22Rv1 (cell line): Measurements from ENCODE around the gene FRK.
"Not testable (repeated sequence)": the region's sequence is repeated elsewhere in the genome, so short reads cannot be mapped to it uniquely, and the experiment has no call there.

Source experiments
- H3K27ac ChIP-seq: fragments of 450-650 bp; 2 replicates; pipeline ENCODE4 v1.5.1; 2017
- CTCF ChIP-seq: fragments of 450-650 bp; IDR thresholded peaks from 2 replicates; pipeline ENCODE4 v1.5.1; 2017; ENCODE audit warnings: mild to moderate bottlenecking
- ZFX ChIP-seq: fragments of 450-650 bp; IDR thresholded peaks from 2 replicates; pipeline ENCODE4 v1.6.1; 2017; ENCODE audit warnings: antibody characterized with exemption, borderline replicate concordance

The FRK gene

GRCh38 chr6:115935361-115935760 is 125.3 kb downstream of the FRK start:
- TF ChIP-seq ZFX (no peak), CTCF (no peak)
- H3K27ac ChIP-seq, result no peak overlapping the region

GRCh38 chr6:115934829-115935228 is 125.9 kb downstream of the FRK start:
- no peak for TF ChIP-seq ZFX
- no peak for TF ChIP-seq CTCF
- H3K27ac ChIP-seq, result no peak overlapping the region

- H3K27ac ChIP-seq, result no peak overlapping the region
- TF ChIP-seq ZFX (no peak), CTCF (no peak)
These were observed 126.5 kb downstream of the FRK start for GRCh38 chr6:115934145-115934544.

GRCh38 chr6:115932481-115932880 is 128.2 kb downstream of the FRK start:
- TF ChIP-seq CTCF, result no peak
- no peak for TF ChIP-seq ZFX
- no peak overlapping the region for H3K27ac ChIP-seq

- not testable (repeated sequence) for H3K27ac ChIP-seq
These were observed 132.7 kb downstream of the FRK start for GRCh38 chr6:115928000-115928399.

- TF ChIP-seq ZFX, result no peak
- TF ChIP-seq CTCF, result no peak
- no peak overlapping the region for H3K27ac ChIP-seq
These were observed 137.7 kb downstream of the FRK start for GRCh38 chr6:115922971-115923370.

- TF ChIP-seq ZFX (no peak), CTCF (no peak)
- H3K27ac ChIP-seq, result no peak overlapping the region
These were observed 146.6 kb downstream of the FRK start for GRCh38 chr6:115914098-115914497.

GRCh38 chr6:115909923-115910546 is 150.7 kb downstream of the FRK start:
- H3K27ac ChIP-seq, result no peak overlapping the region
- TF ChIP-seq ZFX (no peak), CTCF (no peak)
